ENCODE results near the gene TC2N.

- no peak for TF ChIP-seq POLR2A (IDR thresholded peaks at IDR 0.05; ENCODE audit: low read depth, low read length)
- no peak for TF ChIP-seq TAF1 (IDR thresholded peaks at IDR 0.05; ENCODE audit: low read depth, low read length)
- TF ChIP-seq PAX5 (IDR thresholded peaks at IDR 0.05; ENCODE audit: insufficient read depth, low read length, severe bottlenecking), result no peak
- no peak for TF ChIP-seq POU2F2 (IDR thresholded peaks at IDR 0.05; ENCODE audit: low read depth, low read length)
These were observed 26.3 kb upstream of the TC2N start for GRCh38 chr14:91893669-91894068.

Data from GM12891 (cell line).